DMS53 treated with DMSO at 0.1 percent for 48 hours (cell line): ENCODE measurements around the gene HS3ST5.
"Not testable (repeated sequence)": the region's sequence is repeated elsewhere in the genome, so short reads cannot be mapped to it uniquely, and the experiment has no call there.

Experiments used
- DNase-seq: peaks from one replicate; lab custom pipeline; 2025; ENCODE audit not compliant: unreplicated experiment; lab: John Stamatoyannopoulos, UW

HS3ST5 gene

GRCh38 chr6:114055763-114056162, 287.1 kb downstream of the HS3ST5 start:
- no peak for DNase-seq

- no peak for DNase-seq
Observed at GRCh38 chr6:114055349-114055748, 287.5 kb downstream of the HS3ST5 start.

- no peak for DNase-seq
Observed at GRCh38 chr6:114053791-114054190, 289.0 kb downstream of the HS3ST5 start.

GRCh38 chr6:114052141-114052540, 290.7 kb downstream of the HS3ST5 start:
- DNase-seq = peak; percentile 11

- DNase-seq = peak; percentile 77
Observed at GRCh38 chr6:114051031-114051430, 291.8 kb downstream of the HS3ST5 start.

DNA sequence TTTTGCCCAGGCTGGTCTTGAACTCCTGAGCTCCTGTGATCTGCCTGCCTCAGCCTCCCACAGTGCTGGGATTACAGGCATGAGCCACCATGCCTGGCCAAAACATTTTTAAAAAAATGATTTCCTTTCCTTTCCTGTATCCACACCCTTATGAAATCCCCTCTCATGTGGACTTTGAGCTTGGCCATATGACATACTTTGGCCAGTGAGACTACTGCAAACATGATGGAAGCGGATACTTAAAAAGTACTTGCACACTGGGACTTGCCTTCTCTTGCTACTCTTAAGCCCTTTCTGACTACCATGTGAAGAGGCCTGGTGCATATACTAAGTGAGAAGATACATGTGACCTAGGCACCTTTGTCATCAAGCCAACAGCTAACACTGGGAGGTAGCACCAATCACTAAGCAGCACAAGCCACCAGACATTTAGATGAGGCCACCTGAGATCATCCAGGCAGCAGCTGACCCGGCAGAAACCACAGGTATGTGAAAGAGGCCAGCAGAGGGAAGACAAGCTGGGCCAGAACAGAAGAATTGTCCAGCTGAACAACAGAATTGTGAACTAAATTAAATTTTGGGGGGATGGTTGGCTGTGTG, 293.4 kb downstream of the HS3ST5 start:
- peak; percentile 64 for DNase-seq

DNA sequence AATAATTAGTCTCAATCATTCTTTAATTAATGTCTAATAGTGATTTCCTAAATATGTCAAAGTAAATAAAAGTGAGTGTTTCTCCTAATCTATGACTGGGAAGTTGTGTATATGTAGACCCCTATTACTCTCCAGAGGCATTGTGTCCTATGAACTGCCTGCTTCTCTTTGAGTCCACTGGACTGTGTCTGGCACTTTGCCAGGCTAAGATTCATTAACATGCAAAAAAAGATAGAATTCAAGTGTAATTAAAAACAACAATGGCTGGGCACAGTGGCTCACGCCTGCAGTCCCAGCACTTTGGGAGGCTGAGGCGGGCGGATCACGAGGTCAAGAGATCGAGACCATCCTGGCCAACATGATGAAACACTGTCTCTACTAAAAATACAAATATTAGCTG, 298.3 kb downstream of the HS3ST5 start:
- not testable (repeated sequence) for DNase-seq

- no peak for DNase-seq
Observed at GRCh38 chr6:114042267-114043016, 300.4 kb downstream of the HS3ST5 start.

GRCh38 chr6:114040871-114041270, 302.0 kb downstream of the HS3ST5 start:
- DNase-seq = no peak

DNA sequence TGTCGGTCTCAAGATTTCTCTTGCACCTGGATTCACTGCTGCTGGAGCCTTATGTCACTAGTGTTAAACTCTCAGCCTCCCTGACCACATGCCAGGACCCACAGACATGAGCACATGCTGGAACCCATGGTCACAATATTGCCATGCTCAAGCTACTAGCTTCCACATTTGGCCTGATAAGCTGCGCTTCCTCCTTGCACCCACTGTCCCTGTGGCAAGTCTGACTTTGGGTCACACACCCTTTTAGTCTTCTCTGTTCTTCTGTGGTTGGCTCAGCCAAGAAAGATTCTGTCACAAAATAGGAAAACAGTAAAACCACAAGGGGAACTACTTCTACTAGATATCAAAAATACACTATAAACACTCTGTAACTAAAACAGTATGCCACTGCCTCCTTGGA, 303.0 kb downstream of the HS3ST5 start:
- no peak for DNase-seq

DNA sequence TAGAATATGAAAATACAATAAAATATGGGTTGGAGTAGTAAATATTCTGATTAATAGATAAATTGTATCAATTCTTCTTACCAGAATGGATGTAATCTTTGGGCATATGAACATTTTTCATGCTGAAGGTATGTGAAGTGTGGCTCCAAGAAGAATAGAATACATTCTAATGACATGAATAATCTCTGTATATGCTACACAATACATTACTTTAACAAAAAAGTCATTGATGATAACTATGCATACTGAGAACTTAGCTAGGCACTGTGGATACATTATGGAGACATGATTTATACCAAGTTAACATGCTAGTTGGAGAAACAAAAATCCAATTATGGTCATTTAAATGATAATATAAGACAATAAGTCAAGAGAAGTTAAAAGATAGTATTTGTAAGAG, 309.2 kb downstream of the HS3ST5 start:
- DNase-seq = no peak

GRCh38 chr6:114032721-114033120, 310.1 kb downstream of the HS3ST5 start:
- DNase-seq = no peak

DNA sequence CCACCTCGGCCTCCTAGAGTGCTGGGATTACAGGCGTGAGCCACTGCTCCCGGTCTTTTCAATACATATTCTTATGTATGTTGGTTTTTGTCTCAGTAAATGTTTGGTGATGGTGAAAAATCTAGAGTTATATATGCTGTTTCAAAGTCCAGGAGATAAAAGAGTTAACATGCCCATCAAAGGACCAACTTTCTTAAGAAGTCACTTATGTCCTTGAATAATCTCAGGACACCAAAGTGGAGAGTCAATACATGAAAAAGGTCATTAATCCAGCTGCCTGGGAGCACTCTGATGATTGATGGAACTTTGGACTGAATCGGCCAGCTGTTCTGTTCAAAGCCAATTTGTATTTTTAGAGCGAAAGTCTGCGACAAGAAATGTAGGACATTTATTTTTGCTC, 312.1 kb downstream of the HS3ST5 start:
- DNase-seq = no peak

- DNase-seq = no peak
Observed at GRCh38 chr6:114024746-114025145, 318.1 kb downstream of the HS3ST5 start.

GRCh38 chr6:114020196-114020595, 322.6 kb downstream of the HS3ST5 start:
- DNase-seq = no peak

DNA sequence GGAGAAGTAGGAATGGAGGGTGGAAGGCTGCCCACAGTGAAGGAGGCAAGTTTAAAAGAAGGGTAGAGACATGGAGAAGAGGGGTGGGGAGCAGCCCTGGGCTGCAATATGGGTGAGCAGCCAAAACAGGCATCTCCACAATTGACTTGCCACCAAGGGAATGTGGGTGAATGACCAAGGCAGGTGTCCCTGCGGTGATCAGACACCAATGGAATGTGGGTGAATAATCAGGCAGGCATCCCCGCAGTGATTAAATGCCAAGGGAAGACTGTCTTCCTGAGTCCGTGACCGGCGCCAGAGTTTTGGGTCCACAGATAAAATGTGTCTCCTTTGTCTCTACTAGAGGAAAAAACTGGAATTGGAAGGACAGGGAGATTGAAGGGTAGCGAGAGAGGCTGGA, 325.7 kb downstream of the HS3ST5 start:
- DNase-seq = not testable (repeated sequence)

DNA sequence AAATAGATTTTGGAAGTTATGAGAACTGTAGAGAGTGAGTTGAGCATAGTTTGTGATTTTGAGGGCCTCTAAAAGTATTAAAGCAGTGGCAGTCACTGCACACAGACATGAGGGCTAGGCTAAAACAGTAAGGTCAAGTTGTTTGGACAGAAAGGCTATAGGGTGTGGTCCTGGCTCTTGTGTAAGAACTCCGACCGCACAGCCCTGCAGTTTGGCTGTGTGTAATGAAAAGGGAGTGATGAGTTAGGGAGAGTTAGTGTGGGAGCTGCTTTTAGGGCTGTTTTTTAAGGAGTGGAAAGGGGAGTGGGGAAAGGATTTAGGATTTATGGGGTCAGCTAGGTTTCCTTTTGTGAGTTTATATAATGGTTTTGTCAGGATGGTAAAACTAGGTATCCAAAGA, 328.7 kb downstream of the HS3ST5 start:
- not testable (repeated sequence) for DNase-seq

DNA sequence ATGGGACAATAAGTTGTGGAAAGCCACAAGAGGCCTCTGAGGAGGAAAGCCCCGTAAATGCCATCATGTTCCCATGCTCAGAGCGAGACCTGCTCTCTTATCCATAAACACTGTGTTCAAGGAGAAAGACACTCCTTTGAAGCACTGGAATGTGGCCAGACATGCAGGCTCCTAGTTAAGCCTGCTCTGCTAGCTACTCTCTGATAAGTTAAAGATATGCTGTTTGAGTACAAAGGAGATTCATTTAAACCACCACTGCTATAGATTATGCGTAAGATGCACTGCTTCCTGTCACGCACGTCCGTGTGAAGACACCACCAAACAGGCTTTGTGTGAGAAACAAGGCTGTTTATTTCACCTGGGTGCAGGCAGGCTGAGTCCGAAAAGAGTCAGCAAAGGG, 331.3 kb downstream of the HS3ST5 start:
- not testable (repeated sequence) for DNase-seq

DNA sequence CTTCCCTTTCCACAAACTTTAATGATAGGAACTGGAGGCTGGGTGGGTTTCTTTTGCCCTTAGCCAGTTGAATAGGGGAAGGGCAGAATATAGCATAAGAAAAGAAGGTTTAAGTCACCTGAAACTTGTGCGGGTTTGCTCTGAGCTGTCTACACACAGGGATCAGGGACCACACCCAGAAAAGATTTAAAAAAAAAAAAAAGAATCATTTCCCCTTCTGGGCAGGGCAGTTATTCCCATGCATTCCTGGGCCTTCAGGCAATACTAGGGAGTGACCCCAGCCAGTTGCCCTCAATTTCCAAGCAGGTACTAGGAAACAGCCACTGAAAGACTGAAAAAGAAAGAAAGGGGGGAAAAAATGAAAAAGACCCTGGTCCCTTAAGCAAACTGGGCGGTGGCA, 332.3 kb downstream of the HS3ST5 start:
- no peak for DNase-seq

- DNase-seq = no peak
Observed at GRCh38 chr6:114009192-114009591, 333.6 kb downstream of the HS3ST5 start.

DNA sequence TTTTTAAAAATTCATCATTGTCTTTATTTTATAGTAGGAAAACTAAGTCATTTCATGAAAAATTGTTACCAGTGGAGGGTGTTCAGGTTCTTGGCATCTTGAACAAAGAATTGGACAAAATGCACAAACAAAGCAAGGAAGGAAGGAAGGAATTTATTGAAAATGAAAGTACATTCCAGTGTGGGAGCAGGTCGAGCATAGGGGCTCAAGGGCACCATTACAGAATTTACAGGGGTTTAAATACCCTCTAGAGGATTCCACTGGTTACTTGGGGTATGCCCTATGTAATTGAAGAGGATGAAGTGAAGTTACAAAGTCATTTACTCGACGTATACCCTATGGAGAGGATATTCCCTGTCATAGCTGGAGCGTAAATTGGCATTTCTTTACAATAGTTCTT, 334.5 kb downstream of the HS3ST5 start:
- DNase-seq = no peak

DNA sequence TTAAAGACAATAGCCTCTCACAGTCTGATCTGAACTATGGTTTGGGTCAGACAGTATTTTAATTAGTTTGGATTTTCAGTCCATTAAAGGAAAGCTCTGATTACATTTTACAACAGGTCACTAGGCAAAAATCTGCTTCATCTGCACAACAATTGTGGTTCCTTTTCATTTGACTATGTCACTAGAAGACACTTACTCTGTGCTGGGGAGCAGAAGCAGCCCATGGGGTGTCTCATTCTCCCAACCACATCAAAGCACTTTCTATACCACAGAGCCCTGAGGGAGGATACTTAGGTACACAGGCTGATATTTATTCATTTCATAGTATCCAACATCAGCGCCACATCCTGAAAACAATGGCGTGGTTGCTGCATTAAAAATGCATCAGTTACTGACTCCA, 335.3 kb downstream of the HS3ST5 start:
- no peak for DNase-seq
